Psoas muscle (tissue), 8 donors: ENCODE data around the gene FBXO42. TPM values are rescaled to one million over a fixed set of nuclear protein-coding genes. Genes with fewer than 3 reads are reported as not detected.
A peak's percentile ranks its signal among the peaks of the same experiment; 100 is the strongest.

ENCODE experiments used
- ATAC-seq, 4 donors: fragments of 200-7000 bp; cut with Tn5 transposase; one replicate each; pipeline ENCODE4 v1.9.1; 2020; ENCODE audit warnings: moderate library complexity in 3 of 4, mild to moderate bottlenecking in 2 of 4
- DNase-seq, 2 donors: peaks; one replicate each; pipeline ENCODE4 v3.0.0-alpha.2; 2020
- H3K27ac ChIP-seq: fragments of 200-600 bp; one replicate; pipeline ENCODE4 v1.8.0; 2022
- H3K27me3 ChIP-seq, 3 donors: fragments of 200-600 bp in 1 of 3; one replicate each; pipeline versions ENCODE4 v1.6.1 to v1.8.0; 2013 to 2022; ENCODE audit warnings: low read length in 2 of 3, mild to moderate bottlenecking in 2 of 3, moderate library complexity in 1 of 3; ENCODE audit not compliant: insufficient read depth in 3 of 3
- H3K36me3 ChIP-seq, 2 donors: fragments of 200-600 bp in 1 of 2; one replicate each; pipeline versions ENCODE4 v1.6.1 to v1.8.0; 2013 to 2022; ENCODE audit warnings: low read depth in 1 of 2, mild to moderate bottlenecking in 1 of 2, moderate library complexity in 1 of 2; ENCODE audit not compliant: insufficient read depth in 1 of 2
- H3K4me1 ChIP-seq: fragments of 200-600 bp; one replicate; pipeline ENCODE4 v1.8.0; 2022
- H3K4me3 ChIP-seq: fragments of 200-600 bp; one replicate; pipeline ENCODE4 v1.8.0; 2022; ENCODE audit warnings: mild to moderate bottlenecking
- H3K9me3 ChIP-seq: fragments of 200-600 bp; one replicate; pipeline ENCODE4 v1.8.0; 2022
- WGBS, 3 donors: extraction: QIAGEN DNeasy Blood & Tissue Kit; methylation state at CpG; one replicate each; pipeline versions ENCODE4 v1.1.6 to v1.1.7; 2013; 5-methylcytosine and 5-hydroxymethylcytosine counted together
- intact Hi-C, 2 donors: fragments of 100-400 bp; cut with DNase I; formaldehyde crosslinking; loops; one replicate each; pipeline versions ENCODE4 v1.11.0 to v1.14.2; 2022
- polyA plus RNA-seq, 3 donors: library from polyadenylated mRNA; stranded (reverse); fragments of 200-250 nt; gene quantifications; one replicate each; pipeline ENCODE4 v1.2.3, GENCODE V29; 2013
- total RNA-seq, 4 donors: library from RNA; stranded (reverse); fragmentation: NEBNext Ultra II Directional in 2 of 4; extraction: Animal tissue kit (Norgen Biotek cat#: 25700) in 2 of 4; gene quantifications; one replicate each; pipeline versions ENCODE4 v1.2.1 to v1.2.4, GENCODE V29; 2021 to 2023
- TF ChIP-seq, protein P1 (sequence below): fragments of 200-600 bp; IDR thresholded peaks from one replicate; pipeline ENCODE4 v1.8.0; 2022; ENCODE audit warnings: antibody characterized with exemption
- donor health status: healthy with polysubstance abuse.
- donor health status: DM: no; HTN: no; CAD: no; lungs with moderate emphysema.
- donor health status: Bipolar disorder and iron deficiency.
- donor health status: healthy.
- donor health status: DM: yes; HTN: yes; CAD: no.
- donor health status: DM: no; HTN: no; CAD: no.
- donor health status: DM: no; HTN: no; CAD: no.
- donor health status: DM: yes; HTN: yes; CAD: no.

FBXO42 gene
- total and polyA plus RNA-seq, 7 donors, result 7.4 to 26.6 (median 18.7) TPM

DNA sequence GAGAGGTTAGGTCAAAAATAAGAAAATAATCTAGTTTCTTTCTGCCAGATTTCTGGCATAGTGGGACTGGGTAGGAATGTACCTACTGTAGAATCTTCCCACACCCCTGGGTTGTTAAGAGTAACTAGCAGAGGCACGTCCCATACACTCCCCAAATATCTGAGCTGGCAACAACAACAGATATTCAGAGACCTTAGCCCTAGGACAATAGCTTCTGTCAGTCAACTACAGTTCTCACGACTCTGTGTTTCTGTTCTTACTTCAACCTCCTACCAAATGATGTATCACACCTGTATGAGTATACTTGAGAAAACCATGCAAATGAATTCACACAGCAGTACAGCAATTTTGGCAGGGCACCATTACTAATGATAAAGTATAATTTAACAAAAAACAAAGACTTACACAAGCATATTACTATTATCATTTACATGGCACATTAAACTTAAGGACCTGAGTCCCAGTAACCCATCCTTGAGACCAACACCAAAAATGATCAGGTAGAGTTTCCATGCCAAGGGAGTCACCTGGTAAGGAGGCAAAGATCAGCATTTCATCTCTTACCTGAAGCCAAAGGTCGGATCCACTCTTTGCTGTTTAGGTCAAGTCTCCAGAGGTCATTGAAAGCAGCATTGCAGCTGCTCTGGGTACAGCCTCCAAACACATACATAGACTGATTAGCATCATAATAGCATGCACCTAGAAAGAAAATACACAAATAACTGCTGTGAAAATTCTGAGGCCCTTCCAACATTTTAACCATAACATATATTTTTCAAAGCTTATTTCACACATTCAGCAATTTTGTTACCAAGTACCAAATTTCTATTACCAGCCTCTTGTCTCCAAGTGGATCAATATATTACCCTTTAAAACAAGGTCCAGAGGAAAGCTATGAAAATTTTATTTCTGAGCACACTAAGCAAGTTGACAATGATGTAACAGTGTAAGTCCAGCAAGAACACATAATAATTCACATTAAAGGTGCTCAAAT lies 57.8 kb downstream of the FBXO42 start:
- ATAC-seq (no peak), DNase-seq (no peak)
- H3K9me3 ChIP-seq, result no peaks in the 10 kb centered on the region
- TF ChIP-seq, protein P1, sequence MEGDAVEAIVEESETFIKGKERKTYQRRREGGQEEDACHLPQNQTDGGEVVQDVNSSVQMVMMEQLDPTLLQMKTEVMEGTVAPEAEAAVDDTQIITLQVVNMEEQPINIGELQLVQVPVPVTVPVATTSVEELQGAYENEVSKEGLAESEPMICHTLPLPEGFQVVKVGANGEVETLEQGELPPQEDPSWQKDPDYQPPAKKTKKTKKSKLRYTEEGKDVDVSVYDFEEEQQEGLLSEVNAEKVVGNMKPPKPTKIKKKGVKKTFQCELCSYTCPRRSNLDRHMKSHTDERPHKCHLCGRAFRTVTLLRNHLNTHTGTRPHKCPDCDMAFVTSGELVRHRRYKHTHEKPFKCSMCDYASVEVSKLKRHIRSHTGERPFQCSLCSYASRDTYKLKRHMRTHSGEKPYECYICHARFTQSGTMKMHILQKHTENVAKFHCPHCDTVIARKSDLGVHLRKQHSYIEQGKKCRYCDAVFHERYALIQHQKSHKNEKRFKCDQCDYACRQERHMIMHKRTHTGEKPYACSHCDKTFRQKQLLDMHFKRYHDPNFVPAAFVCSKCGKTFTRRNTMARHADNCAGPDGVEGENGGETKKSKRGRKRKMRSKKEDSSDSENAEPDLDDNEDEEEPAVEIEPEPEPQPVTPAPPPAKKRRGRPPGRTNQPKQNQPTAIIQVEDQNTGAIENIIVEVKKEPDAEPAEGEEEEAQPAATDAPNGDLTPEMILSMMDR, result no peak
- WGBS, 3 donors, result 61 to 71% (median 63%) methylated on average over 3 of the region's 3 CpGs
- no peak overlapping the region for H3K4me3 ChIP-seq
- H3K36me3 ChIP-seq, result peaks cover 0 to 20% of the 10 kb centered on the region in 2 donors
- H3K27me3 ChIP-seq, result no peaks in the 10 kb centered on the region
- intact Hi-C loops, result no loop called here
- H3K27ac ChIP-seq, result peak overlapping the region; percentile 42
- H3K4me1 ChIP-seq, result peaks cover 14% of the 10 kb centered on the region

DNA sequence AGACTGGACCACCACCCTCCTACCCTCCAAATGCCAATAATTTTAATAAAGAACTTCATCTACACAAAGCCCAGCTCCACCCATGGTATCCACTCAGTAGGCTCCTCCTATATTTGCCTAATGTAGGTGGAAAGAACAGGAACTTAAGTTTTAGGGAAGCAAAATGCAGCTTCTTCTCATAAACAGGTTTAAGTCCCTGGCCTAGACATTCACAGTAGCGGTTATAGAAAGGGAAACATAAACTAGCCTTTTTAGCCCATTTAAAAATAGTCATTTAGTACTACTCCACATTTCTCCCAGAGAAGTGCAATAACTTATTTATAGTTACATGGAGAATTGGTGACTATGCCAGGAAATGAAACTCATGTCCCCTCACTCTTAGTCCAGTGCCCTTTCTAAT lies 58.7 kb downstream of the FBXO42 start:
- intact Hi-C loops, result no loop called here
- peak overlapping the region; percentile 42 for H3K27ac ChIP-seq
- peaks cover 14% of the 10 kb centered on the region for H3K4me1 ChIP-seq
- H3K27me3 ChIP-seq, result no peaks in the 10 kb centered on the region
- WGBS, 3 donors, result 17 to 72% (median 22%) methylated on average over 1 of the region's 1 CpG
- no peaks in the 10 kb centered on the region for H3K9me3 ChIP-seq
- ATAC-seq (no peak), DNase-seq (no peak)
- TF ChIP-seq, protein P1, result no peak
- H3K36me3 ChIP-seq, result peaks cover 0 to 17% of the 10 kb centered on the region in 2 donors
- H3K4me3 ChIP-seq, result no peak overlapping the region

DNA sequence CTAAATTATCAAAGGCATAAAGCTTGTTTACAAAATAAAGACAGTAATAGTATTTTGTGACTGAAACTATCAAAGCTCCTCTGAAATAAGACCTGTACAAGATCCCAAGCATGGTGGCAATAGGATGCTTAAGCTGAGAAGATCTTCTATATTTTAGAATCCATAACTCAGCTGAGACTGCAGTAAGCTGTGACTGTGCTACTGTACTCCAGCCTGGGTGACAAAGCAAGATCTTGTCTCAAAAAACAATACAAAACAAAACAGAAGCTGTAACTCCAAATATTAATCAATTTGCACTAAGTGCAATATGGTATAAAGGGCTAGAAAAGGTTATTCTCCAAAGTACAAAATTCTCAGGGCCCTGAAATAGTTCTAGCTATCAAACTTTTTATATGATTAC lies 59.5 kb downstream of the FBXO42 start:
- intact Hi-C loops, result no loop called here
- no peak overlapping the region for H3K4me3 ChIP-seq
- H3K4me1 ChIP-seq, result peaks cover 14% of the 10 kb centered on the region
- TF ChIP-seq, protein P1, result no peak
- DNase-seq (no peak), ATAC-seq (no peak)
- H3K27me3 ChIP-seq, result no peaks in the 10 kb centered on the region
- no peak overlapping the region for H3K27ac ChIP-seq
- H3K36me3 ChIP-seq, result peaks cover 0 to 17% of the 10 kb centered on the region in 2 donors
- no peaks in the 10 kb centered on the region for H3K9me3 ChIP-seq

DNA sequence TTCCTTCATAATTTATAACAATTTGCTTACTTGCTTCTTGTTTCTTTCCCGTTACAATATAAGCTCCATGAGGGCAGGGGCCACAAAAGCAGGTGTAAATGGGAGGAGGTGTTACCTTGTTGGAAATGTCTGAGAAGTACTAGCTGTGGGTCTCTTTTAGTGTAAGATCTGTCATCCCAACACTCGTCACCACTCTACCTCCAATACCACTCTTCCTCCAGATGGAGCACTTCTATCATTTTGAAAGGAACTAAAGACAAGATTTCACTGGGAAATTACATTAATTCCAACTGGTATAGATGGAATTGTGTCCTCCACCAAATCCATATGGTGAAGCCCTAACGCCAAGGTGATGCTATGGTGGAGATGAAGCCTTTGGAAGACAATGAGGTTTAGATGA lies 62.3 kb downstream of the FBXO42 start:
- TF ChIP-seq, protein P1, result no peak
- Histone ChIP-seq H3K36me3 (peaks cover 0 to 6% of the 10 kb centered on the region in 2 donors), H3K4me3 (no peak overlapping the region), H3K4me1 (peaks cover 21% of the 10 kb centered on the region), H3K27ac (no peak overlapping the region), H3K27me3 (no peaks in the 10 kb centered on the region), H3K9me3 (no peaks in the 10 kb centered on the region)
- ATAC-seq, result no peak
- no peak for DNase-seq
- WGBS, 3 donors, result 85 to 97% (median 92%) methylated on average over 3 of the region's 3 CpGs
- intact Hi-C loops, result loop anchor here in 1 of 2 donors (5.0 kb wide), 2 partner anchors 32 to 72 kb away; no protein-coding TSS in a partner anchor
